H1 (cell line): Measurements from ENCODE around the gene BAD. TPM values are rescaled to one million over a fixed set of nuclear protein-coding genes. Genes with fewer than 3 reads are reported as not detected.

Experiments used
- CTCF ChIA-PET: fragments of 300-600 bp; sonication (Branson Sonifier 250); formaldehyde crosslinking; loops from one replicate; lab custom pipeline; 2021; ENCODE audit not compliant: partially characterized antibody; lab: Charles Lee
- POLR2A ChIA-PET: fragments of 300-600 bp; sonication (Branson Sonifier 250); formaldehyde crosslinking; loops from one replicate; lab custom pipeline; 2021; ENCODE audit warnings: inconsistent platforms; ENCODE audit not compliant: partially characterized antibody; lab: Charles Lee
- DNase-seq, 2 experiments: peaks; one replicate each; pipeline versions ENCODE4 v3.0.0 to v3.0.0-alpha.2; 2010 to 2022; ENCODE audit warnings: low spot score in 2 of 2, low read depth in 1 of 2, mixed read lengths in 1 of 2
- FAIRE-seq: peaks from 2 replicates; lab custom pipeline; 2011; peaks lifted over from hg19 to GRCh38; lab: Jason Lieb, UNC
- H2AFZ ChIP-seq: 2 replicates; pipeline ENCODE4 v1.8.1; 2012; ENCODE audit warnings: low read length, inconsistent platforms
- H2AK5ac ChIP-seq: 2 replicates; pipeline ENCODE4 v1.6.1; 2013; ENCODE audit warnings: low read depth, low read length
- H2BK120ac ChIP-seq: replicated peaks from 2 replicates; pipeline ENCODE3; 2013; ENCODE audit warnings: low read depth, low read length, inconsistent platforms
- H2BK12ac ChIP-seq: 2 replicates; pipeline ENCODE4 v1.6.1; 2013; ENCODE audit warnings: low read depth, low read length
- H2BK15ac ChIP-seq: 2 replicates; pipeline ENCODE4 v1.6.1; 2013; ENCODE audit warnings: low read length
- H2BK20ac ChIP-seq: 2 replicates; pipeline ENCODE4 v1.6.1; 2013; ENCODE audit warnings: low read length
- H2BK5ac ChIP-seq: 2 replicates; pipeline ENCODE4 v1.6.1; 2013; ENCODE audit warnings: low read depth, low read length
- H3K14ac ChIP-seq: 2 replicates; pipeline ENCODE4 v1.6.1; 2013; ENCODE audit warnings: inconsistent platforms; ENCODE audit not compliant: insufficient read length
- H3K18ac ChIP-seq: 2 replicates; pipeline ENCODE4 v1.6.1; 2013; ENCODE audit warnings: low read length; ENCODE audit errors: extremely low read depth
- H3K23ac ChIP-seq: 2 replicates; pipeline ENCODE4 v1.6.1; 2013; ENCODE audit warnings: inconsistent platforms; ENCODE audit not compliant: insufficient read length
- H3K23me2 ChIP-seq: 2 replicates; pipeline ENCODE4 v1.6.1; 2013; ENCODE audit warnings: low read depth, low read length
- H3K27ac ChIP-seq: 2 replicates; pipeline ENCODE4 v1.6.1; 2011; ENCODE audit warnings: low read depth, low read length, inconsistent platforms
- H3K27me3 ChIP-seq, 4 experiments: replicated peaks in 1 of 4; 1 replicate in 1 of 4; 2 replicates in 3 of 4; pipeline versions ENCODE4 v1.6.1 to v1.8.1; 2011 to 2013; ENCODE audit warnings: low read length in 3 of 4, mild to moderate bottlenecking in 3 of 4, inconsistent platforms in 2 of 4, mixed read lengths in 2 of 4, moderate library complexity in 1 of 4; ENCODE audit not compliant: control insufficient read depth in 3 of 4, insufficient read depth in 3 of 4; ENCODE audit errors: extremely low read depth in 1 of 4
- H3K36me3 ChIP-seq, 4 experiments: 2 replicates each; pipeline versions ENCODE4 v1.6.1 to v1.8.1; 2011 to 2013; ENCODE audit warnings: mild to moderate bottlenecking in 4 of 4, low read length in 3 of 4, moderate library complexity in 2 of 4, control low read depth in 1 of 4, inconsistent platforms in 1 of 4; ENCODE audit not compliant: insufficient read depth in 4 of 4, control insufficient read depth in 2 of 4
- H3K4ac ChIP-seq: replicated peaks from 2 replicates; pipeline ENCODE3; 2013; ENCODE audit warnings: low read length, low read depth, mixed read lengths, inconsistent platforms; ENCODE audit not compliant: insufficient read length
- H3K4me1 ChIP-seq, 4 experiments: replicated peaks in 1 of 4; 1 replicate in 1 of 4; 2 replicates in 3 of 4; pipeline versions ENCODE4 v1.6.1 to v1.8.1; 2011 to 2013; ENCODE audit warnings: low read length in 3 of 4, inconsistent platforms in 2 of 4, mixed read lengths in 1 of 4; ENCODE audit not compliant: insufficient read depth in 4 of 4, control insufficient read depth in 3 of 4
- H3K4me2 ChIP-seq, 2 experiments: 2 replicates each; pipeline versions ENCODE4 v1.6.1 to v1.8.1; 2011 to 2013; ENCODE audit warnings: low read depth in 2 of 2, low read length in 2 of 2, control low read depth in 1 of 2, inconsistent platforms in 1 of 2, mild to moderate bottlenecking in 1 of 2; ENCODE audit not compliant: insufficient read depth in 1 of 2
- H3K4me3 ChIP-seq, 4 experiments: fragments of 200-600, 300-600 bp in 1 of 4; sonication (generic), shearing (Covaris generic), sonication (Bioruptor Twin) in 1 of 4; 2 replicates each; pipeline versions ENCODE4 v1.5.1 to v1.8.1; 2011 to 2016; ENCODE audit warnings: low read length in 4 of 4, low read depth in 3 of 4, control low read depth in 2 of 4, inconsistent platforms in 2 of 4, mild to moderate bottlenecking in 2 of 4, mixed read lengths in 1 of 4, moderate library complexity in 1 of 4; ENCODE audit not compliant: insufficient read depth in 2 of 4; ENCODE audit errors: extremely low read depth in 1 of 4
- H3K56ac ChIP-seq: replicated peaks from 2 replicates; pipeline ENCODE3; 2013; ENCODE audit warnings: low read depth, mild to moderate bottlenecking, mixed read lengths, low read length, inconsistent platforms; ENCODE audit not compliant: insufficient read length
- H3K79me1 ChIP-seq: 2 replicates; pipeline ENCODE4 v1.6.1; 2013; ENCODE audit warnings: low read depth, low read length, control low read depth
- H3K79me2 ChIP-seq, 2 experiments: 2 replicates each; pipeline versions ENCODE4 v1.6.1 to v1.8.1; 2012 to 2013; ENCODE audit warnings: low read length in 2 of 2, mild to moderate bottlenecking in 2 of 2, inconsistent platforms in 1 of 2; ENCODE audit not compliant: insufficient read depth in 2 of 2, control insufficient read depth in 1 of 2
- H3K9ac ChIP-seq, 4 experiments: replicated peaks in 1 of 4; 1 replicate in 1 of 4; 2 replicates in 3 of 4; pipeline versions ENCODE4 v1.6.1 to v1.8.1; 2011 to 2013; ENCODE audit warnings: low read depth in 3 of 4, low read length in 3 of 4, control low read depth in 2 of 4, mild to moderate bottlenecking in 2 of 4, moderate library complexity in 2 of 4, inconsistent platforms in 1 of 4; ENCODE audit errors: extremely low read depth in 1 of 4
- H3K9me3 ChIP-seq, 2 experiments: 2 replicates each; pipeline versions ENCODE4 v1.6.1 to v1.8.1; 2012 to 2013; ENCODE audit warnings: mild to moderate bottlenecking in 2 of 2, moderate library complexity in 2 of 2, control low read depth in 1 of 2, inconsistent platforms in 1 of 2, low read depth in 1 of 2, low read length in 1 of 2, mixed read lengths in 1 of 2; ENCODE audit not compliant: insufficient read depth in 2 of 2
- H4K20me1 ChIP-seq, 2 experiments: replicated peaks in 1 of 2; 2 replicates each; pipeline versions ENCODE3 to v1.8.1; 2011 to 2013; ENCODE audit warnings: inconsistent platforms in 2 of 2, low read length in 2 of 2, mild to moderate bottlenecking in 1 of 2; ENCODE audit not compliant: insufficient read depth in 2 of 2, control insufficient read depth in 1 of 2
- H4K5ac ChIP-seq: 2 replicates; pipeline ENCODE4 v1.6.1; 2013; ENCODE audit warnings: low read length, low read depth, mixed read lengths, inconsistent platforms; ENCODE audit not compliant: insufficient read length
- H4K8ac ChIP-seq: 2 replicates; pipeline ENCODE4 v1.8.0; 2013; ENCODE audit warnings: mild to moderate bottlenecking, moderate library complexity, low read length, inconsistent platforms; ENCODE audit not compliant: insufficient read depth; ENCODE audit errors: extremely low read depth
- H4K91ac ChIP-seq: replicated peaks from 2 replicates; pipeline ENCODE3; 2013; ENCODE audit warnings: low read length, mixed read lengths, inconsistent platforms; ENCODE audit not compliant: insufficient read length
- ASH2L ChIP-seq: fragments of 200-600, 300-600 bp; sonication (generic); IDR thresholded peaks from one replicate; pipeline ENCODE4 v1.7.1; 2017; ENCODE audit warnings: low read length
- BRCA1 ChIP-seq: IDR thresholded peaks from 2 replicates; pipeline ENCODE4 v1.6.1; 2012; ENCODE audit warnings: low read depth, low read length, improper control_type of control experiment
- CBX8 ChIP-seq: fragments of 300-800, 300-1000 bp; sonication (generic); IDR thresholded peaks from 2 replicates; pipeline ENCODE4 v1.7.1; 2016; ENCODE audit warnings: low read depth, low read length, borderline replicate concordance
- EZH2 ChIP-seq: fragments of 200-600 bp; sonication (generic); IDR thresholded peaks from 2 replicates; pipeline ENCODE4 v1.7.1; 2012; ENCODE audit warnings: low read depth, mild to moderate bottlenecking, moderate library complexity, low read length, inconsistent platforms; ENCODE audit not compliant: severe bottlenecking
- FOSL1 ChIP-seq: IDR thresholded peaks from 2 replicates; pipeline ENCODE4 v1.6.1; 2011; ENCODE audit warnings: mild to moderate bottlenecking, low read depth, low read length, moderate library complexity; ENCODE audit not compliant: insufficient read depth
- KDM1A ChIP-seq: fragments of 200-600, 300-600 bp; sonication (generic); IDR thresholded peaks from 2 replicates; pipeline ENCODE4 v1.7.1; 2016; ENCODE audit warnings: mild to moderate bottlenecking, low read length, borderline replicate concordance
- PHF8 ChIP-seq: fragments of 200-600 bp; sonication (generic); conservative IDR thresholded peaks from 2 replicates; pipeline ENCODE4 v1.7.1; 2012; ENCODE audit warnings: low read depth, mild to moderate bottlenecking, inconsistent platforms, low read length, moderate library complexity
- SIX5 ChIP-seq: IDR thresholded peaks from 2 replicates; pipeline ENCODE4 v1.6.1; 2011; ENCODE audit warnings: mild to moderate bottlenecking, low read depth, low read length
- SP4 ChIP-seq: IDR thresholded peaks from 2 replicates; pipeline ENCODE4 v1.6.1; 2012; ENCODE audit warnings: low read length, inconsistent platforms
- SUZ12 ChIP-seq: fragments of 200-600 bp; sonication (generic); IDR thresholded peaks from 2 replicates; pipeline ENCODE4 v1.6.1; 2012; ENCODE audit warnings: mild to moderate bottlenecking, inconsistent platforms, low read length, moderate library complexity, mixed read lengths
- TEAD4 ChIP-seq: IDR thresholded peaks from 2 replicates; pipeline ENCODE4 v1.6.1; 2012; ENCODE audit warnings: low read depth, low read length, inconsistent platforms, mixed read lengths
- WGBS, 2 experiments: shearing (Covaris generic) in 1 of 2; methylation state at CpG; one replicate each; pipeline versions ENCODE4 v1.1.6 to v1.1.7; 2013 to 2015; ENCODE audit warnings: low lambda C conversion rate in 2 of 2, mixed read lengths in 2 of 2, inconsistent platforms in 1 of 2, low coverage in 1 of 2, missing lambda C conversion rate in 1 of 2; ENCODE audit not compliant: insufficient replicate concordance in 2 of 2, insufficient coverage in 1 of 2, insufficient read length in 1 of 2; ENCODE audit errors: extremely low coverage in 1 of 2, missing lambda C conversion rate in 1 of 2; 5-methylcytosine and 5-hydroxymethylcytosine counted together
- polyA plus RNA-seq, 7 experiments: library from polyadenylated mRNA; depleted of rRNA in 3 of 7; stranded (reverse) in 5 of 7; unstranded in 2 of 7; fragments of >200 nt in 5 of 7; fragments of 200-250 nt in 2 of 7; gene quantifications; 1 replicate in 5 of 7; 2 replicates in 1 of 7; 4 replicates in 1 of 7; pipeline versions ENCODE4 v1.2.1 to v1.2.3, GENCODE V29; 2011 to 2013; ENCODE audit warnings: missing spikeins in 2 of 7, mixed read lengths in 2 of 7
- total RNA-seq: library from RNA; stranded (reverse); fragmentation: NEBNext Ultra II Directional; extraction: Animal tissue kit (Norgen Biotek cat#: 25700); gene quantifications from 2 replicates; pipeline ENCODE4 v1.2.1, GENCODE V29; 2021

The BAD gene
- total and polyA plus RNA-seq, 2 of the 8 experiments (the other 6 are each of a cell fraction or from before 2014, with no cell fraction given): 23.1 to 33.7 TPM

GRCh38 chr11:64285885-64286800 lies 1.7 kb upstream of the BAD start:
- no peak overlapping the region for H3K14ac ChIP-seq
- 51% methylated on average over 24 of the region's 40 CpGs; no CpG with 5 or more reads in 1 of the 2 experiments for WGBS, 2 experiments
- H4K8ac ChIP-seq: no peak overlapping the region; the same call in 1 of the 2 replicates
- H3K79me1 ChIP-seq: no peaks in the 10 kb centered on the region
- no peak overlapping the region for H2BK20ac ChIP-seq
- no peak overlapping the region for H2BK15ac ChIP-seq
- H3K9me3 ChIP-seq: no peaks in the 10 kb centered on the region
- peak in 1 of 2 experiments; percentile 63 for DNase-seq
- H3K4me2 ChIP-seq: peak overlapping the region; percentile 55 to 96
- H3K27ac ChIP-seq: no peak overlapping the region
- no peaks in the 10 kb centered on the region for H3K36me3 ChIP-seq
- H4K20me1 ChIP-seq: peaks cover 5 to 14% of the 10 kb centered on the region in 2 experiments
- no peak overlapping the region for H4K5ac ChIP-seq
- H2BK5ac ChIP-seq: no peak overlapping the region
- no peak overlapping the region for H2AK5ac ChIP-seq
- H3K27me3 ChIP-seq: peaks cover 11 to 22% (median 20%) of the 10 kb centered on the region in 4 experiments; a peak in 6 of 7 replicates
- H3K4ac ChIP-seq: no peak overlapping the region
- FAIRE-seq: no peak
- CTCF ChIA-PET: interaction anchor here (3.1 to 11.4 kb wide), 2 partner anchors 10 to 17 kb away, joined by 10 to 134 read pairs; partner anchors contain the start of genes CATSPERZ and ESRRA
- no peak overlapping the region for H3K56ac ChIP-seq
- H2BK120ac ChIP-seq: no peak overlapping the region
- H2BK12ac ChIP-seq: no peak overlapping the region
- H3K79me2 ChIP-seq: no peaks in the 10 kb centered on the region
- no peak overlapping the region for H3K23ac ChIP-seq
- H3K18ac ChIP-seq: peak overlapping the region; percentile 48
- POLR2A ChIA-PET: interaction anchor here (1.1 to 9.5 kb wide), 7 partner anchors 9 to 79 kb away, joined by 3 to 79 read pairs (median 14); partner anchors contain the start of genes CATSPERZ, ESRRA, FERMT3 and PPP1R14B
- H3K9ac ChIP-seq: 0 out of 7 replicates have a peak overlapping the region, but pooled peaks of 2 of the 4 experiments have one; percentile 1 to 30
- H2AFZ ChIP-seq: no peak overlapping the region
- peaks cover 10% of the 10 kb centered on the region; the same call in 1 of the 2 replicates for H3K23me2 ChIP-seq
- H3K4me1 ChIP-seq: peaks cover 0 to 8% (median 4%) of the 10 kb centered on the region in 4 experiments; a peak in 5 of 7 replicates
- peak overlapping the region; percentile 49 to 70 (median 60) for H3K4me3 ChIP-seq
- H4K91ac ChIP-seq: no peak overlapping the region
- TF ChIP-seq ASH2L (no peak), SP4 (no peak), SUZ12 (no peak), FOSL1 (no peak), BRCA1 (no peak), PHF8 (no peak), SIX5 (no peak), TEAD4 (no peak), KDM1A (no peak), EZH2 (no peak), CBX8 (no peak)
